Measurements from ENCODE around the gene CPT1B.

DNA sequence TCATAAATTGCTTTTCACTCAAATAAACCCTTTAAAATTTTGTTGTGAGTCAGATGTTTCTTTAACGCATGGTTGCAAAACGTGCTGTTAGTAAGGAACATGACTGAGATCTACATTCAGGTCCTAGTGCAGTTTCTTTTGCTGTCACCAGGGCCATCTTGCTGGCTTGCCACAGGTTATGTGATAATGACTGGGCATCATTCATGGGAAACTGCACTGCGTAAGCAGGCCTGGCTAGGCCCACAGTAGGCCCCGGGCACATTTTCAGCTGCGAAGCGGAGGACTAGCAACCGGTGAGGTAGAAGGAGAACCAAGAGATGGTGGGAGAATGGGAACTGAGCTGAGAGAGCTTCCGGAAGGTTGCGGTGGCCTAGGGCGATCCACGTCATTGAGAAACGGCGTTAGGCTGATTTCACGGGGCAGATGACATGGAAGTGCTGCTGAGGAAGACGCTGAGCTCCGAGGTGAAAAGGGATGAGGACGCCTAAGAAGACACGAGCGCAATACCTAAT lies 35.8 kb downstream of the CPT1B start:
- TF ChIP-seq, protein P1, sequence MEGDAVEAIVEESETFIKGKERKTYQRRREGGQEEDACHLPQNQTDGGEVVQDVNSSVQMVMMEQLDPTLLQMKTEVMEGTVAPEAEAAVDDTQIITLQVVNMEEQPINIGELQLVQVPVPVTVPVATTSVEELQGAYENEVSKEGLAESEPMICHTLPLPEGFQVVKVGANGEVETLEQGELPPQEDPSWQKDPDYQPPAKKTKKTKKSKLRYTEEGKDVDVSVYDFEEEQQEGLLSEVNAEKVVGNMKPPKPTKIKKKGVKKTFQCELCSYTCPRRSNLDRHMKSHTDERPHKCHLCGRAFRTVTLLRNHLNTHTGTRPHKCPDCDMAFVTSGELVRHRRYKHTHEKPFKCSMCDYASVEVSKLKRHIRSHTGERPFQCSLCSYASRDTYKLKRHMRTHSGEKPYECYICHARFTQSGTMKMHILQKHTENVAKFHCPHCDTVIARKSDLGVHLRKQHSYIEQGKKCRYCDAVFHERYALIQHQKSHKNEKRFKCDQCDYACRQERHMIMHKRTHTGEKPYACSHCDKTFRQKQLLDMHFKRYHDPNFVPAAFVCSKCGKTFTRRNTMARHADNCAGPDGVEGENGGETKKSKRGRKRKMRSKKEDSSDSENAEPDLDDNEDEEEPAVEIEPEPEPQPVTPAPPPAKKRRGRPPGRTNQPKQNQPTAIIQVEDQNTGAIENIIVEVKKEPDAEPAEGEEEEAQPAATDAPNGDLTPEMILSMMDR (IDR thresholded peaks at IDR 0.05) = no peak
- TF ChIP-seq EP300 (IDR thresholded peaks at IDR 0.05) (no peak), POLR2A (IDR thresholded peaks at IDR 0.05; ENCODE audit: low read depth) (no peak), POLR2AphosphoS5 (IDR thresholded peaks at IDR 0.05) (no peak)

All from esophagus muscularis mucosa (tissue), 4 donors.